GM19397 (cell line): ENCODE results near the gene ATP11A.

Source experiments
- ATAC-seq: cut with Tn5 transposase; IDR thresholded peaks from one replicate; pipeline ENCODE4 v1.9.1; 2021; ENCODE audit warnings: mild to moderate bottlenecking, moderate library complexity; ENCODE audit not compliant: unreplicated experiment

The ATP11A gene

GRCh38 chr13:112899281-112900225 lies 209.7 kb downstream of the ATP11A start:
- no peak for ATAC-seq

- no peak for ATAC-seq
Observed at GRCh38 chr13:112900226-112900600, 210.4 kb downstream of the ATP11A start.

GRCh38 chr13:112900691-112901091 lies 210.9 kb downstream of the ATP11A start:
- ATAC-seq = no peak

GRCh38 chr13:112902101-112902651 lies 212.3 kb downstream of the ATP11A start:
- ATAC-seq = no peak

- ATAC-seq = no peak
Observed at GRCh38 chr13:112902669-112903068, 212.8 kb downstream of the ATP11A start.

GRCh38 chr13:112903071-112903577 lies 213.3 kb downstream of the ATP11A start:
- ATAC-seq = no peak

- ATAC-seq = no peak
Observed at GRCh38 chr13:112903606-112904195, 213.9 kb downstream of the ATP11A start.

- ATAC-seq = no peak
Observed at GRCh38 chr13:112904436-112904960, 214.7 kb downstream of the ATP11A start.

GRCh38 chr13:112905086-112905485 lies 215.2 kb downstream of the ATP11A start:
- ATAC-seq = no peak

- ATAC-seq = no peak
Observed at GRCh38 chr13:112905619-112905989, 215.8 kb downstream of the ATP11A start.

- ATAC-seq = no peak
Observed at GRCh38 chr13:112905990-112906641, 216.3 kb downstream of the ATP11A start.

GRCh38 chr13:112907286-112907685 lies 217.4 kb downstream of the ATP11A start:
- ATAC-seq = no peak

GRCh38 chr13:112907871-112908331 lies 218.1 kb downstream of the ATP11A start:
- ATAC-seq = no peak

- no peak for ATAC-seq
Observed at GRCh38 chr13:112908342-112908741, 218.5 kb downstream of the ATP11A start.

GRCh38 chr13:112910016-112910415 lies 220.2 kb downstream of the ATP11A start:
- ATAC-seq = no peak

- no peak for ATAC-seq
Observed at GRCh38 chr13:112910616-112911280, 220.9 kb downstream of the ATP11A start.

GRCh38 chr13:112911285-112911701 lies 221.5 kb downstream of the ATP11A start:
- no peak for ATAC-seq

GRCh38 chr13:112911883-112912282 lies 222.0 kb downstream of the ATP11A start:
- ATAC-seq = no peak

GRCh38 chr13:112912726-112913440 lies 223.0 kb downstream of the ATP11A start:
- no peak for ATAC-seq

- ATAC-seq = no peak
Observed at GRCh38 chr13:112916296-112916695, 226.5 kb downstream of the ATP11A start.
